Measurements from ENCODE around the gene SPACA4. TPM values are rescaled to one million over a fixed set of nuclear protein-coding genes. Genes with fewer than 3 reads are reported as not detected.
A peak's percentile ranks its signal among the peaks of the same experiment; 100 is the strongest.

The SPACA4 gene
- polyA plus RNA-seq, 1 donor: 4.2 TPM

DNA sequence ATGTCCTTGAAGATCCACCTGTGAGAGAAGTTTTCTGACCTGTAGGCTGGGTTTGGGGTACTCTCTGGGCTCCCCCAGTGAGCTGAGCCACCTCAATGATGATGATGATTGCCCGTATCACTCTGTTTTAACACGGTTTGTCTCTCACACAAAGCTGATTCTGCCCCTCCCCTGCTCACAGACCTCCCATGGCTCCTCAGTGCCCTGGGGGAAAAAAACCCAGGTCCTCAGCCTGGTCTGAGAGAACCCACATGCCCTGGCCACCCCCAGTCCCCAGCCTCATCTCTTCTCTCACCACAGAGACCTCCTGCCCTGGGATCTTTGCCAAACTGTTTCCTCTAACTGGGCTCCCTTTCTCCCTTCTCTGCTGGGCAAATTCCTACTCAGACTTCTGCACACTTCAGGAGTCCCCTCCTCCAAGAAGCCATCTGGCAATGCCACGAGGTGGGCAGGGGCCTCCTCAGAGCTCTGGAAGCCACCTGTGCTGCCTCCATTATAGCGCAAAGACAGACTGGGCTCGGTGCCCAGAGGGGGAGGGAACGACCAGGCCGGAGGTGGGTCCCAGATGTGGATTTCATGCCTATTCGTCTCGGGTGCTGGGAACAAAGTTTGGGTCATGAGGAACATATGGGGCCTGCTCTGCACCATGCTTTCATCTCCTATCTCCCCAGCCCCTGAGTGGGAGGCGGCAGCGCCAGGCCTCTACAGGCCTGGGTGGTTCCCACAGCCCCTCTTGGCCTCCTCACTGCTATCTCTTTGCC lies 47.9 kb downstream of the SPACA4 start:
- H3K4me1 ChIP-seq (ENCODE audit: control insufficient read depth, insufficient read depth, low read length): no peaks in the 10 kb centered on the region
- no peaks in the 10 kb centered on the region for H3K9me3 ChIP-seq (ENCODE audit: control insufficient read depth, low read depth, low read length)
- no peaks in the 10 kb centered on the region for H3K36me3 ChIP-seq (ENCODE audit: control insufficient read depth, insufficient read depth, low read length)
- no peak overlapping the region for H3K4me3 ChIP-seq (ENCODE audit: low read length)
- no peaks in the 10 kb centered on the region for H3K27me3 ChIP-seq (ENCODE audit: control insufficient read depth, insufficient read depth, low read length)
- WGBS (ENCODE audit: insufficient coverage, low lambda C conversion rate): no CpG with 5 or more reads among the region's 11 CpGs
- no peak for DNase-seq
- H3K27ac ChIP-seq (ENCODE audit: low read length): no peak overlapping the region

DNA sequence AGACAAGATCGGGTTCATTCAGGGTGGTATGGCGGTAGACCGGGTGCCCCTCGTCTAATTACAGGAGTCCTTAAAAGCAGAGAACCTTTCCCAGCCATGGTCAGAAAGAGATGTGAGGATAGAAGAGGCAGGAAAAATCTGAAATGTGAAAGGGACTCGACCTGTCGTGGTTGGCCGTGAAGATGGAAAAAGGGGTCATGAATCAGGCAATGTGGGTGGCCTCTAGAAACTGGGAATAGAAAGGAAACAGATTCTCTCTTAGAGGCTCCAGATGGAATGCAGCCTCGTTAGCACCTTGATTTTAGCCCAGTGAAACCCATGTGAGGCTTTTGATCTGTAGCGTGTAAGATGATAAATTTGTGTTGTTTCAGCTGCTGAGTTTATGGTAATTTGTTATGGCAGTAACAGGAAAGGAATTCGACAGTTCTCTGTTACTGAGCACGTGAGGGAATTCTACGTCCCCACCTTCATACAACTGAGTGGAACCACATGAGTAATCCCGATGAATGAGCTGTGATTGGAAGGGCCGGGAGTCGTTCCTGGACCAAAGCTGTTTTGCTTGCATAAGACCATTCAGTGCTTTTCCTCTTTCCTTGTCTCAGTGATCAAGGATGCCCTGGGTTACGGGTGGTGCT lies 50.4 kb downstream of the SPACA4 start:
- Histone ChIP-seq H3K4me3 (ENCODE audit: low read length) (no peak overlapping the region), H3K27me3 (ENCODE audit: control insufficient read depth, insufficient read depth, low read length) (no peaks in the 10 kb centered on the region), H3K36me3 (ENCODE audit: control insufficient read depth, insufficient read depth, low read length) (no peaks in the 10 kb centered on the region), H3K4me1 (ENCODE audit: control insufficient read depth, insufficient read depth, low read length) (no peaks in the 10 kb centered on the region), H3K27ac (ENCODE audit: low read length) (no peak overlapping the region), H3K9me3 (ENCODE audit: control insufficient read depth, low read depth, low read length) (no peaks in the 10 kb centered on the region)
- DNase-seq: peak in 1 of 2 donors; percentile 31
- 50% methylated on average over 2 of the region's 16 CpGs for WGBS (ENCODE audit: insufficient coverage, low lambda C conversion rate)

Other genes starting within 250 kb of the SPACA4 start
- 10.3 TPM for gene TMEM143, start 242.8 kb upstream of the SPACA4 start, polyA plus RNA-seq
- 0.12 TPM for gene SYNGR4, start 242.4 kb upstream of the SPACA4 start, polyA plus RNA-seq
- gene KDELR1, start 215.2 kb upstream of the SPACA4 start, polyA plus RNA-seq: 253 TPM
- gene GRIN2D, start 213.1 kb upstream of the SPACA4 start, polyA plus RNA-seq: 0.48 TPM
- 19.3 TPM for gene GRWD1, start 160.8 kb upstream of the SPACA4 start, polyA plus RNA-seq
- gene KCNJ14, start 151.2 kb upstream of the SPACA4 start, polyA plus RNA-seq: 0.70 TPM
- 63.8 TPM for gene CYTH2, start 137.4 kb upstream of the SPACA4 start, polyA plus RNA-seq
- gene LMTK3, start 94.9 kb upstream of the SPACA4 start, polyA plus RNA-seq: 7.2 TPM
- gene SULT2B1, start 54.6 kb upstream of the SPACA4 start, polyA plus RNA-seq: 1.0 TPM
- gene FAM83E, start 8.3 kb downstream of the SPACA4 start, polyA plus RNA-seq: 77.5 TPM
- gene RPL18, start 12.4 kb downstream of the SPACA4 start, polyA plus RNA-seq: 2,091 TPM
- gene SPHK2, start 12.8 kb downstream of the SPACA4 start, polyA plus RNA-seq: 20.1 TPM
- gene DBP, start 30.6 kb downstream of the SPACA4 start, polyA plus RNA-seq: 4.0 TPM
- 10.1 TPM for gene CA11, start 39.4 kb downstream of the SPACA4 start, polyA plus RNA-seq
- 0.42 TPM for gene NTN5, start 66.3 kb downstream of the SPACA4 start, polyA plus RNA-seq
- gene FUT2, start 89.2 kb downstream of the SPACA4 start, polyA plus RNA-seq: 105 TPM
- 4.1 TPM for gene MAMSTR, start 113.0 kb downstream of the SPACA4 start, polyA plus RNA-seq
- gene RASIP1, start 133.9 kb downstream of the SPACA4 start, polyA plus RNA-seq: 6.9 TPM
- 0.40 TPM for gene IZUMO1, start 140.2 kb downstream of the SPACA4 start, polyA plus RNA-seq
- gene FUT1, start 145.9 kb downstream of the SPACA4 start, polyA plus RNA-seq: 1.3 TPM
- not detected for gene FGF21, start 148.8 kb downstream of the SPACA4 start, polyA plus RNA-seq
- 76.4 TPM for gene BCAT2, start 204.3 kb downstream of the SPACA4 start, polyA plus RNA-seq
- 78.1 TPM for gene HSD17B14, start 229.7 kb downstream of the SPACA4 start, polyA plus RNA-seq

Data from large intestine (tissue), 3 donors.